HepG2 (cell line): ENCODE data around the gene MEI1. TPM values are rescaled to one million over a fixed set of nuclear protein-coding genes. Genes with fewer than 3 reads are reported as not detected.
A peak's percentile ranks its signal among the peaks of the same experiment; 100 is the strongest.

ENCODE experiments used
- AGO2 ChIP-seq: fragments of 200-400 bp; formaldehyde crosslinking; optimal IDR thresholded peaks from 2 replicates; pipeline ENCODE3; 2017; ENCODE audit warnings: mild to moderate bottlenecking, low read depth, low read length, moderate library complexity
- BCL3 ChIP-seq: sonication (generic); formaldehyde crosslinking; IDR thresholded peaks from 2 replicates; pipeline ENCODE4 v1.5.1; 2020; ENCODE audit warnings: mild to moderate bottlenecking, missing genetic modification reagents, moderate library complexity
- CCDC6 ChIP-seq: sonication (generic); formaldehyde crosslinking; IDR thresholded peaks from 2 replicates; pipeline ENCODE4 v1.8.1; 2022; ENCODE audit warnings: mild to moderate bottlenecking, missing genetic modification reagents, moderate library complexity
- CHCHD3 ChIP-seq: sonication (generic); formaldehyde crosslinking; IDR thresholded peaks from 2 replicates; pipeline ENCODE4 v1.8.0; 2022; ENCODE audit warnings: mild to moderate bottlenecking, missing genetic modification reagents, moderate library complexity
- ELK4 ChIP-seq: sonication (generic); formaldehyde crosslinking; IDR thresholded peaks from 2 replicates; pipeline ENCODE4 v1.9.0; 2021; ENCODE audit warnings: missing genetic modification reagents, borderline replicate concordance
- FOXP1 ChIP-seq, 2 experiments: fragments of 450-650 bp in 1 of 2; IDR thresholded peaks; 2 replicates each; pipeline ENCODE4 v1.6.1; 2017 to 2018; ENCODE audit warnings: antibody characterized with exemption in 1 of 2
- HOXA5 ChIP-seq: sonication (generic); formaldehyde crosslinking; IDR thresholded peaks from 2 replicates; pipeline ENCODE4 v1.4.0; 2020; ENCODE audit warnings: missing genetic modification reagents
- NCOR1 ChIP-seq: fragments of 200-600 bp; sonication (generic); IDR thresholded peaks from 2 replicates; pipeline ENCODE4 v1.7.0; 2017; ENCODE audit warnings: antibody characterized with exemption, low read length, borderline replicate concordance
- TOPORS ChIP-seq: sonication (generic); formaldehyde crosslinking; IDR thresholded peaks from 2 replicates; pipeline ENCODE4 v1.8.0; 2023; ENCODE audit warnings: mild to moderate bottlenecking, missing genetic modification reagents
- ZFAT ChIP-seq: sonication (generic); formaldehyde crosslinking; conservative IDR thresholded peaks from 2 replicates; pipeline ENCODE4 v1.8.1; 2023; ENCODE audit warnings: missing genetic modification reagents, inconsistent platforms
- ZNF17 ChIP-seq: sonication (generic); formaldehyde crosslinking; IDR thresholded peaks from 2 replicates; pipeline ENCODE4 v1.5.0; 2020; ENCODE audit warnings: mild to moderate bottlenecking, missing genetic modification reagents
- ZNF713 ChIP-seq: sonication (generic); formaldehyde crosslinking; IDR thresholded peaks from 2 replicates; pipeline ENCODE4 v1.4.0; 2020; ENCODE audit warnings: mild to moderate bottlenecking, missing genetic modification reagents
- ZNF766 ChIP-seq: sonication (generic); formaldehyde crosslinking; IDR thresholded peaks from 2 replicates; pipeline ENCODE4 v1.5.0; 2020; ENCODE audit warnings: missing genetic modification reagents, borderline replicate concordance
- ZNF773 ChIP-seq: sonication (generic); formaldehyde crosslinking; IDR thresholded peaks from 2 replicates; pipeline ENCODE4 v1.4.0; 2020; ENCODE audit warnings: missing genetic modification reagents, borderline replicate concordance
- ZNF788 ChIP-seq: sonication (generic); formaldehyde crosslinking; IDR thresholded peaks from 2 replicates; pipeline ENCODE4 v1.5.0; 2020; ENCODE audit warnings: mild to moderate bottlenecking, missing genetic modification reagents, borderline replicate concordance
- ZNF790 ChIP-seq: sonication (generic); formaldehyde crosslinking; IDR thresholded peaks from 2 replicates; pipeline ENCODE4 v1.8.0; 2022; ENCODE audit warnings: missing genetic modification reagents, mild to moderate bottlenecking, borderline replicate concordance
- ZSCAN30 ChIP-seq: sonication (generic); formaldehyde crosslinking; IDR thresholded peaks from 2 replicates; pipeline ENCODE4 v1.5.0; 2020; ENCODE audit warnings: mild to moderate bottlenecking, missing genetic modification reagents
- polyA plus RNA-seq, 8 experiments: library from polyadenylated mRNA; depleted of rRNA in 3 of 8; stranded (reverse) in 7 of 8; unstranded in 1 of 8; fragments of >200 nt; fragmentation: Illumina TruSeq in 4 of 8; extraction: Trizol in 4 of 8; gene quantifications; 2 replicates each; pipeline versions ENCODE4 v1.2.1 to v1.2.3, GENCODE V29; 2011 to 2016; ENCODE audit warnings: low read depth in 4 of 8, missing spikeins in 1 of 8, mixed read lengths in 1 of 8; ENCODE audit not compliant: insufficient read depth in 1 of 8
- total RNA-seq, 5 experiments: library from RNA; depleted of rRNA; stranded (reverse); fragments of >200 nt; fragmentation: Illumina TruSeq; extraction: Trizol; gene quantifications; 2 replicates each; pipeline ENCODE4 v1.2.3, GENCODE V29; 2016; ENCODE audit warnings: low read depth in 1 of 5
- TF ChIP-seq, protein P1 (sequence below): sonication (generic); formaldehyde crosslinking; IDR thresholded peaks from 2 replicates; pipeline ENCODE4 v1.5.0; 2020; ENCODE audit warnings: mild to moderate bottlenecking, missing genetic modification reagents, borderline replicate concordance

Gene MEI1
- total and polyA plus RNA-seq, 2 of the 13 experiments (the other 11 are each of a cell fraction or from before 2014, with no cell fraction given), result 0.75 to 1.9 TPM

DNA sequence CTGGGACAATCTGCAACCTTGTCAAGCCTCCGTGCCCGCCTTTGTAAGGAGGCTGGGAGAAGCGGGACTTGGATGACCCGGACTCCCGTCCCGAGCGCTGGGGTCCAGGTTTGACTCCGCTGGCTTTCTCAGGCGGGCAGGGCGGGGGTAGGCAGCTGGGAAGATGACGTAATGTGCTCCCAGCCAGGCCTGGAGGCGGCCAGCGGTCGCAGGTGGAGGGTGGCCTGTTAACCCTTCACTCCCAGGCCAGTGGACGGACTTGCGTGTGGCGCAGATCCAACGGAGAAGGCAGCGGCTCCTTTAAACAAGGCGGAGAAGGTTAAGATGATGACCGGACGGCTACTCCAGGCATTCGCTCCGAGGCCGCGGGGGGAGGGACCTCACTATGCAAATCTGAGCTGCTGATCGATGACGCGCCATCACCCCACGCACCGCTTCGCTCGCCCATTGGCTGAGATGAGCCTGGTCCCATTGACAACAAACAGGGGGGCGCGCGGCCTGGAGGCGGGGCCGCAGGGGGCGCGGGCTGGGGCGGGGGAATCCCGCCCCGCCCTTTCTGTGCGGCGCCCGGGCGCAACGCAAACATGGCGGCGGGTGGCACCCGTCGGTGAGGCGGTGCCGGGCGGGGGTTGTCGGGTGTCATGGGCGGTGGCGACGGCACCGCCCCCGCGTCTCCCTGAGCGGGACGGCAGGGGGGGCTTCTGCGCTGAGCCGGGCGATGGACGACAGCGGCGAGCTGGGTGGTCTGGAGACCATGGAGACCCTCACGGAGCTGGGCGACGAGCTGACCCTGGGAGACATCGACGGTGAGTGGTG is 133.5 kb downstream of the MEI1 start, which contains the start of gene SREBF2 (continued):
- TF ChIP-seq ELK4 (CRISPR knock-in tag), result no peak
- TF ChIP-seq ZFAT, result no peak
- TF ChIP-seq FOXP1 (IDR thresholded peaks at IDR 0.05), result peak; percentile 56
- TF ChIP-seq FOXP1 (CRISPR knock-in tag; IDR thresholded peaks at IDR 0.05), result no peak
- TF ChIP-seq, protein P1, sequence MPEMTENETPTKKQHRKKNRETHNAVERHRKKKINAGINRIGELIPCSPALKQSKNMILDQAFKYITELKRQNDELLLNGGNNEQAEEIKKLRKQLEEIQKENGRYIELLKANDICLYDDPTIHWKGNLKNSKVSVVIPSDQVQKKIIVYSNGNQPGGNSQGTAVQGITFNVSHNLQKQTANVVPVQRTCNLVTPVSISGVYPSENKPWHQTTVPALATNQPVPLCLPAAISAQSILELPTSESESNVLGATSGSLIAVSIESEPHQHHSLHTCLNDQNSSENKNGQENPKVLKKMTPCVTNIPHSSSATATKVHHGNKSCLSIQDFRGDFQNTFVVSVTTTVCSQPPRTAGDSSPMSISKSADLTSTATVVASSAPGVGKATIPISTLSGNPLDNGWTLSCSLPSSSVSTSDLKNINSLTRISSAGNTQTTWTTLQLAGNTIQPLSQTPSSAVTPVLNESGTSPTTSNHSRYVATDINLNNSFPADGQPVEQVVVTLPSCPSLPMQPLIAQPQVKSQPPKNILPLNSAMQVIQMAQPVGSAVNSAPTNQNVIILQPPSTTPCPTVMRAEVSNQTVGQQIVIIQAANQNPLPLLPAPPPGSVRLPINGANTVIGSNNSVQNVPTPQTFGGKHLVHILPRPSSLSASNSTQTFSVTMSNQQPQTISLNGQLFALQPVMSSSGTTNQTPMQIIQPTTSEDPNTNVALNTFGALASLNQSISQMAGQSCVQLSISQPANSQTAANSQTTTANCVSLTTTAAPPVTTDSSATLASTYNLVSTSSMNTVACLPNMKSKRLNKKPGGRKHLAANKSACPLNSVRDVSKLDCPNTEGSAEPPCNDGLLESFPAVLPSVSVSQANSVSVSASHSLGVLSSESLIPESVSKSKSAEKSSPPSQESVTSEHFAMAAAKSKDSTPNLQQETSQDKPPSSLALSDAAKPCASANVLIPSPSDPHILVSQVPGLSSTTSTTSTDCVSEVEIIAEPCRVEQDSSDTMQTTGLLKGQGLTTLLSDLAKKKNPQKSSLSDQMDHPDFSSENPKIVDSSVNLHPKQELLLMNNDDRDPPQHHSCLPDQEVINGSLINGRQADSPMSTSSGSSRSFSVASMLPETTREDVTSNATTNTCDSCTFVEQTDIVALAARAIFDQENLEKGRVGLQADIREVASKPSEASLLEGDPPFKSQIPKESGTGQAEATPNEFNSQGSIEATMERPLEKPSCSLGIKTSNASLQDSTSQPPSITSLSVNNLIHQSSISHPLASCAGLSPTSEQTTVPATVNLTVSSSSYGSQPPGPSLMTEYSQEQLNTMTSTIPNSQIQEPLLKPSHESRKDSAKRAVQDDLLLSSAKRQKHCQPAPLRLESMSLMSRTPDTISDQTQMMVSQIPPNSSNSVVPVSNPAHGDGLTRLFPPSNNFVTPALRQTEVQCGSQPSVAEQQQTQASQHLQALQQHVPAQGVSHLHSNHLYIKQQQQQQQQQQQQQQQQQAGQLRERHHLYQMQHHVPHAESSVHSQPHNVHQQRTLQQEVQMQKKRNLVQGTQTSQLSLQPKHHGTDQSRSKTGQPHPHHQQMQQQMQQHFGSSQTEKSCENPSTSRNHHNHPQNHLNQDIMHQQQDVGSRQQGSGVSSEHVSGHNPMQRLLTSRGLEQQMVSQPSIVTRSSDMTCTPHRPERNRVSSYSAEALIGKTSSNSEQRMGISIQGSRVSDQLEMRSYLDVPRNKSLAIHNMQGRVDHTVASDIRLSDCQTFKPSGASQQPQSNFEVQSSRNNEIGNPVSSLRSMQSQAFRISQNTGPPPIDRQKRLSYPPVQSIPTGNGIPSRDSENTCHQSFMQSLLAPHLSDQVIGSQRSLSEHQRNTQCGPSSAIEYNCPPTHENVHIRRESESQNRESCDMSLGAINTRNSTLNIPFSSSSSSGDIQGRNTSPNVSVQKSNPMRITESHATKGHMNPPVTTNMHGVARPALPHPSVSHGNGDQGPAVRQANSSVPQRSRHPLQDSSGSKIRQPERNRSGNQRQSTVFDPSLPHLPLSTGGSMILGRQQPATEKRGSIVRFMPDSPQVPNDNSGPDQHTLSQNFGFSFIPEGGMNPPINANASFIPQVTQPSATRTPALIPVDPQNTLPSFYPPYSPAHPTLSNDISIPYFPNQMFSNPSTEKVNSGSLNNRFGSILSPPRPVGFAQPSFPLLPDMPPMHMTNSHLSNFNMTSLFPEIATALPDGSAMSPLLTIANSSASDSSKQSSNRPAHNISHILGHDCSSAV, result no peak
- TF ChIP-seq ZNF713 (CRISPR knock-in tag), result no peak
- TF ChIP-seq TOPORS (CRISPR knock-in tag), result peak; percentile 79
- no peak for TF ChIP-seq ZNF17
- no peak for TF ChIP-seq ZNF773 (CRISPR knock-in tag)
- peak; percentile 25; the same call in 1 of the 2 replicates for TF ChIP-seq NCOR1
- no peak for TF ChIP-seq BCL3
- no peak for TF ChIP-seq ZSCAN30 (CRISPR knock-in tag)
- TF ChIP-seq ZNF788, result peak; percentile 94; the same call in 1 of the 2 replicates
- TF ChIP-seq CHCHD3 (CRISPR knock-in tag), result no peak
- peak; percentile 41; the same call in 1 of the 2 replicates for TF ChIP-seq HOXA5
- TF ChIP-seq ZNF766 (CRISPR knock-in tag), result no peak
- TF ChIP-seq ZNF790 (CRISPR knock-in tag), result peak; percentile 27
- peak; percentile 59 for TF ChIP-seq AGO2
- TF ChIP-seq CCDC6 (CRISPR knock-in tag), result no peak; the same call in 1 of the 2 replicates
